Measurements from ENCODE around the gene ZNF428. TPM values are rescaled to one million over a fixed set of nuclear protein-coding genes. Genes with fewer than 3 reads are reported as not detected.

The ZNF428 gene
- total and polyA plus RNA-seq, 2 experiments from 2014 or later: 21.1 to 23.9 TPM

DNA sequence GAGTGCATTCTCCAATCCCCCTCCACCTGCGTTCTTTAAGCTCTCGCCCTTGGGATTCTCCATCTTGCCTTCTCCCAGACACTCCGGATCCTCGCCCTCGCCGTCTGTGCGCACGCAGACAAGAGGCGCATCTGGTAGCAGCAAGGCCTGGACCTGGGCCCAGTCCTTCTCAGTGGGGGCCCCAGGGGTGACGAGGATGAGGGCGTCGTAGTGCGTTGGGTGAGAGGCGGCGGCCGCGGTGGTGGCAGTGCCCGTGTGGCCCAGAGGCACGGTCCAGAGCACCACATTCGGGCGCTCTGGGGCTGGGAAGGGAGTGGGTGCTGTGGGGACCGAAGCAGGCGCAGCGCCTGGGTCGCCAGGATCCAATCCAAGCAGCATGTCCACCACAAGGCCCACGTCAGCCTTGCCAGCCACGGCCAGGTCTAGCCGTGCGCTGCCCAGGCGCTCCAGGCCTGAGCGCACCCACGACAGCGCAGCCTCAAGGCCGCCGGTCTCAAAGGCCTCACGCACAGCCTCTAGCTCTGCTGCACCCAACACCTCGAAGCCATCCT, 26.6 kb downstream of the ZNF428 start (continued):
- TF ChIP-seq, protein P1, sequence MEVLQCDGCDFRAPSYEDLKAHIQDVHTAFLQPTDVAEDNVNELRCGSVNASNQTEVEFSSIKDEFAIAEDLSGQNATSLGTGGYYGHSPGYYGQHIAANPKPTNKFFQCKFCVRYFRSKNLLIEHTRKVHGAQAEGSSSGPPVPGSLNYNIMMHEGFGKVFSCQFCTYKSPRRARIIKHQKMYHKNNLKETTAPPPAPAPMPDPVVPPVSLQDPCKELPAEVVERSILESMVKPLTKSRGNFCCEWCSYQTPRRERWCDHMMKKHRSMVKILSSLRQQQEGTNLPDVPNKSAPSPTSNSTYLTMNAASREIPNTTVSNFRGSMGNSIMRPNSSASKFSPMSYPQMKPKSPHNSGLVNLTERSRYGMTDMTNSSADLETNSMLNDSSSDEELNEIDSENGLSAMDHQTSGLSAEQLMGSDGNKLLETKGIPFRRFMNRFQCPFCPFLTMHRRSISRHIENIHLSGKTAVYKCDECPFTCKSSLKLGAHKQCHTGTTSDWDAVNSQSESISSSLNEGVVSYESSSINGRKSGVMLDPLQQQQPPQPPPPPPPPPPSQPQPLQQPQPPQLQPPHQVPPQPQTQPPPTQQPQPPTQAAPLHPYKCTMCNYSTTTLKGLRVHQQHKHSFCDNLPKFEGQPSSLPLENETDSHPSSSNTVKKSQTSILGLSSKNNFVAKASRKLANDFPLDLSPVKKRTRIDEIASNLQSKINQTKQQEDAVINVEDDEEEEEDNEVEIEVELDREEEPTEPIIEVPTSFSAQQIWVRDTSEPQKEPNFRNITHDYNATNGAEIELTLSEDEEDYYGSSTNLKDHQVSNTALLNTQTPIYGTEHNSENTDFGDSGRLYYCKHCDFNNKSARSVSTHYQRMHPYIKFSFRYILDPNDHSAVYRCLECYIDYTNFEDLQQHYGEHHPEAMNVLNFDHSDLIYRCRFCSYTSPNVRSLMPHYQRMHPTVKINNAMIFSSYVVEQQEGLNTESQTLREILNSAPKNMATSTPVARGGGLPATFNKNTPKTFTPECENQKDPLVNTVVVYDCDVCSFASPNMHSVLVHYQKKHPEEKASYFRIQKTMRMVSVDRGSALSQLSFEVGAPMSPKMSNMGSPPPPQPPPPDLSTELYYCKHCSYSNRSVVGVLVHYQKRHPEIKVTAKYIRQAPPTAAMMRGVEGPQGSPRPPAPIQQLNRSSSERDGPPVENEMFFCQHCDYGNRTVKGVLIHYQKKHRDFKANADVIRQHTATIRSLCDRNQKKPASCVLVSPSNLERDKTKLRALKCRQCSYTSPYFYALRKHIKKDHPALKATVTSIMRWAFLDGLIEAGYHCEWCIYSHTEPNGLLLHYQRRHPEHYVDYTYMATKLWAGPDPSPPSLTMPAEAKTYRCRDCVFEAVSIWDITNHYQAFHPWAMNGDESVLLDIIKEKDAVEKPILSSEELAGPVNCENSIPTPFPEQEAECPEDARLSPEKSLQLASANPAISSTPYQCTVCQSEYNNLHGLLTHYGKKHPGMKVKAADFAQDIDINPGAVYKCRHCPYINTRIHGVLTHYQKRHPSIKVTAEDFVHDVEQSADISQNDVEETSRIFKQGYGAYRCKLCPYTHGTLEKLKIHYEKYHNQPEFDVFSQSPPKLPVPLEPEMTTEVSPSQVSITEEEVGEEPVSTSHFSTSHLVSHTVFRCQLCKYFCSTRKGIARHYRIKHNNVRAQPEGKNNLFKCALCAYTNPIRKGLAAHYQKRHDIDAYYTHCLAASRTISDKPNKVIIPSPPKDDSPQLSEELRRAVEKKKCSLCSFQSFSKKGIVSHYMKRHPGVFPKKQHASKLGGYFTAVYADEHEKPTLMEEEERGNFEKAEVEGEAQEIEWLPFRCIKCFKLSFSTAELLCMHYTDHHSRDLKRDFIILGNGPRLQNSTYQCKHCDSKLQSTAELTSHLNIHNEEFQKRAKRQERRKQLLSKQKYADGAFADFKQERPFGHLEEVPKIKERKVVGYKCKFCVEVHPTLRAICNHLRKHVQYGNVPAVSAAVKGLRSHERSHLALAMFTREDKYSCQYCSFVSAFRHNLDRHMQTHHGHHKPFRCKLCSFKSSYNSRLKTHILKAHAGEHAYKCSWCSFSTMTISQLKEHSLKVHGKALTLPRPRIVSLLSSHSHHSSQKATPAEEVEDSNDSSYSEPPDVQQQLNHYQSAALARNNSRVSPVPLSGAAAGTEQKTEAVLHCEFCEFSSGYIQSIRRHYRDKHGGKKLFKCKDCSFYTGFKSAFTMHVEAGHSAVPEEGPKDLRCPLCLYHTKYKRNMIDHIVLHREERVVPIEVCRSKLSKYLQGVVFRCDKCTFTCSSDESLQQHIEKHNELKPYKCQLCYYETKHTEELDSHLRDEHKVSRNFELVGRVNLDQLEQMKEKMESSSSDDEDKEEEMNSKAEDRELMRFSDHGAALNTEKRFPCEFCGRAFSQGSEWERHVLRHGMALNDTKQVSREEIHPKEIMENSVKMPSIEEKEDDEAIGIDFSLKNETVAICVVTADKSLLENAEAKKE (CRISPR knock-in tag; IDR thresholded peaks at IDR 0.05): no peak
- no peak for TF ChIP-seq ZNF114 (CRISPR knock-in tag; IDR thresholded peaks at IDR 0.05)
- TF ChIP-seq POLR2AphosphoS5 (IDR thresholded peaks at IDR 0.05; ENCODE audit: low read depth): no peak
- no peak for TF ChIP-seq JUNB (IDR thresholded peaks at IDR 0.05; ENCODE audit: unreplicated experiment)
- TF ChIP-seq, protein P2, sequence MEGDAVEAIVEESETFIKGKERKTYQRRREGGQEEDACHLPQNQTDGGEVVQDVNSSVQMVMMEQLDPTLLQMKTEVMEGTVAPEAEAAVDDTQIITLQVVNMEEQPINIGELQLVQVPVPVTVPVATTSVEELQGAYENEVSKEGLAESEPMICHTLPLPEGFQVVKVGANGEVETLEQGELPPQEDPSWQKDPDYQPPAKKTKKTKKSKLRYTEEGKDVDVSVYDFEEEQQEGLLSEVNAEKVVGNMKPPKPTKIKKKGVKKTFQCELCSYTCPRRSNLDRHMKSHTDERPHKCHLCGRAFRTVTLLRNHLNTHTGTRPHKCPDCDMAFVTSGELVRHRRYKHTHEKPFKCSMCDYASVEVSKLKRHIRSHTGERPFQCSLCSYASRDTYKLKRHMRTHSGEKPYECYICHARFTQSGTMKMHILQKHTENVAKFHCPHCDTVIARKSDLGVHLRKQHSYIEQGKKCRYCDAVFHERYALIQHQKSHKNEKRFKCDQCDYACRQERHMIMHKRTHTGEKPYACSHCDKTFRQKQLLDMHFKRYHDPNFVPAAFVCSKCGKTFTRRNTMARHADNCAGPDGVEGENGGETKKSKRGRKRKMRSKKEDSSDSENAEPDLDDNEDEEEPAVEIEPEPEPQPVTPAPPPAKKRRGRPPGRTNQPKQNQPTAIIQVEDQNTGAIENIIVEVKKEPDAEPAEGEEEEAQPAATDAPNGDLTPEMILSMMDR (conservative IDR thresholded peaks at IDR 0.05; ENCODE audit: low read depth in 2 of 2): no peak
- TF ChIP-seq EZH2phosphoT487 (IDR thresholded peaks at IDR 0.05; ENCODE audit: unreplicated experiment): no peak
- no peak for TF ChIP-seq CREB1 (CRISPR knock-in tag; IDR thresholded peaks at IDR 0.05; ENCODE audit: low read depth)
- TF ChIP-seq, protein P3, sequence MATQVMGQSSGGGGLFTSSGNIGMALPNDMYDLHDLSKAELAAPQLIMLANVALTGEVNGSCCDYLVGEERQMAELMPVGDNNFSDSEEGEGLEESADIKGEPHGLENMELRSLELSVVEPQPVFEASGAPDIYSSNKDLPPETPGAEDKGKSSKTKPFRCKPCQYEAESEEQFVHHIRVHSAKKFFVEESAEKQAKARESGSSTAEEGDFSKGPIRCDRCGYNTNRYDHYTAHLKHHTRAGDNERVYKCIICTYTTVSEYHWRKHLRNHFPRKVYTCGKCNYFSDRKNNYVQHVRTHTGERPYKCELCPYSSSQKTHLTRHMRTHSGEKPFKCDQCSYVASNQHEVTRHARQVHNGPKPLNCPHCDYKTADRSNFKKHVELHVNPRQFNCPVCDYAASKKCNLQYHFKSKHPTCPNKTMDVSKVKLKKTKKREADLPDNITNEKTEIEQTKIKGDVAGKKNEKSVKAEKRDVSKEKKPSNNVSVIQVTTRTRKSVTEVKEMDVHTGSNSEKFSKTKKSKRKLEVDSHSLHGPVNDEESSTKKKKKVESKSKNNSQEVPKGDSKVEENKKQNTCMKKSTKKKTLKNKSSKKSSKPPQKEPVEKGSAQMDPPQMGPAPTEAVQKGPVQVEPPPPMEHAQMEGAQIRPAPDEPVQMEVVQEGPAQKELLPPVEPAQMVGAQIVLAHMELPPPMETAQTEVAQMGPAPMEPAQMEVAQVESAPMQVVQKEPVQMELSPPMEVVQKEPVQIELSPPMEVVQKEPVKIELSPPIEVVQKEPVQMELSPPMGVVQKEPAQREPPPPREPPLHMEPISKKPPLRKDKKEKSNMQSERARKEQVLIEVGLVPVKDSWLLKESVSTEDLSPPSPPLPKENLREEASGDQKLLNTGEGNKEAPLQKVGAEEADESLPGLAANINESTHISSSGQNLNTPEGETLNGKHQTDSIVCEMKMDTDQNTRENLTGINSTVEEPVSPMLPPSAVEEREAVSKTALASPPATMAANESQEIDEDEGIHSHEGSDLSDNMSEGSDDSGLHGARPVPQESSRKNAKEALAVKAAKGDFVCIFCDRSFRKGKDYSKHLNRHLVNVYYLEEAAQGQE (IDR thresholded peaks at IDR 0.05; ENCODE audit: unreplicated experiment): no peak
